Neural progenitor cell (in vitro differentiated cells): ENCODE results near the gene FIG4. TPM values are rescaled to one million over a fixed set of nuclear protein-coding genes. Genes with fewer than 3 reads are reported as not detected.

ENCODE experiments used
- DNase-seq: peaks from one replicate; pipeline ENCODE4 v3.0.0-alpha.2; 2016; ENCODE audit warnings: low spot score
- H2AFZ ChIP-seq: fragments of 200-600 bp; sonication (generic); replicated peaks from 2 replicates; pipeline ENCODE4 v1.6.1; 2016; ENCODE audit warnings: antibody characterized with exemption
- H3F3A ChIP-seq: fragments of 200-600 bp; sonication (generic); 2 replicates; pipeline ENCODE4 v1.6.1; 2016; ENCODE audit warnings: antibody characterized with exemption, low read depth
- H3K27ac ChIP-seq: fragments of 200-600 bp; sonication (generic); 2 replicates; pipeline ENCODE4 v1.5.1; 2016; ENCODE audit warnings: mild to moderate bottlenecking
- H3K27me3 ChIP-seq: fragments of 200-600 bp; sonication (generic); 2 replicates; pipeline ENCODE4 v1.6.1; 2016; ENCODE audit warnings: mild to moderate bottlenecking, moderate library complexity
- H3K36me3 ChIP-seq: fragments of 200-600 bp; sonication (generic); 2 replicates; pipeline ENCODE4 v1.5.1; 2016
- H3K4me1 ChIP-seq: fragments of 200-600 bp; sonication (generic); 2 replicates; pipeline ENCODE4 v1.6.1; 2016; ENCODE audit warnings: mixed run types
- H3K4me2 ChIP-seq: fragments of 200-600 bp; sonication (generic); 2 replicates; pipeline ENCODE4 v1.6.1; 2016
- H3K4me3 ChIP-seq: fragments of 200-600 bp; sonication (generic); 2 replicates; pipeline ENCODE4 v1.5.1; 2016
- H3K79me2 ChIP-seq: fragments of 200-600 bp; sonication (generic); 2 replicates; pipeline ENCODE4 v1.6.1; 2016; ENCODE audit warnings: low read depth
- H3K9ac ChIP-seq: fragments of 200-600 bp; sonication (generic); 2 replicates; pipeline ENCODE4 v1.6.1; 2016
- H3K9me3 ChIP-seq: fragments of 200-600 bp; sonication (generic); 2 replicates; pipeline ENCODE4 v1.5.1; 2016; ENCODE audit warnings: low read depth
- H4K20me1 ChIP-seq: fragments of 200-600 bp; sonication (generic); 2 replicates; pipeline ENCODE4 v1.6.1; 2016; ENCODE audit warnings: low read depth
- H3K27ac Mint-ChIP-seq: 3 replicates; pipeline ENCODE4 v1.8.0; 2021; ENCODE audit warnings: mixed read lengths
- H3K27me3 Mint-ChIP-seq: 2 replicates; pipeline ENCODE4 v1.8.0; 2022; ENCODE audit warnings: low read depth, mild to moderate bottlenecking, inconsistent platforms, moderate library complexity, mixed read lengths; ENCODE audit not compliant: insufficient read depth
- H3K36me3 Mint-ChIP-seq: 3 replicates; pipeline ENCODE4 v1.8.0; 2021; ENCODE audit warnings: mixed read lengths
- H3K4me1 Mint-ChIP-seq: 3 replicates; pipeline ENCODE4 v1.8.0; 2021; ENCODE audit warnings: mixed read lengths
- H3K4me3 Mint-ChIP-seq: 3 replicates; pipeline ENCODE4 v1.8.0; 2021; ENCODE audit warnings: mild to moderate bottlenecking, moderate library complexity, mixed read lengths
- H3K9me3 Mint-ChIP-seq: 3 replicates; pipeline ENCODE4 v1.8.0; 2020; ENCODE audit warnings: mixed read lengths
- CTCF ChIP-seq: fragments of 200-600 bp; sonication (generic); IDR thresholded peaks from 2 replicates; pipeline ENCODE4 v1.5.1; 2017; ENCODE audit warnings: antibody characterized with exemption, mild to moderate bottlenecking
- EZH2 ChIP-seq: fragments of 200-600 bp; sonication (generic); IDR thresholded peaks from 2 replicates; pipeline ENCODE4 v1.6.1; 2017; ENCODE audit warnings: antibody characterized with exemption, mild to moderate bottlenecking, moderate library complexity
- EZH2phosphoT487 ChIP-seq: fragments of 200-600 bp; sonication (generic); IDR thresholded peaks from 2 replicates; pipeline ENCODE4 v1.6.1; 2017; ENCODE audit warnings: antibody characterized with exemption
- total RNA-seq: library from RNA; depleted of rRNA; stranded (reverse); fragments of >200 nt; gene quantifications from 2 replicates; pipeline ENCODE4 v1.2.3, GENCODE V29; 2015; ENCODE audit warnings: low replicate concordance

Gene FIG4
- total RNA-seq, 1 donor from 2014 or later = 51.3 TPM

- no peak for TF ChIP-seq CTCF
- no peak for TF ChIP-seq EZH2phosphoT487
- H4K20me1 ChIP-seq = no peaks in the 10 kb centered on the region
- DNase-seq = no peak
- H3K36me3 ChIP-seq = no peaks in the 10 kb centered on the region
- H3K79me2 ChIP-seq = no peaks in the 10 kb centered on the region
- H3K4me1 ChIP-seq = no peaks in the 10 kb centered on the region
- Mint-ChIP-seq H3K4me3 (no peak overlapping the region), H3K27ac (no peak overlapping the region), H3K9me3 (no peaks in the 10 kb centered on the region), H3K4me1 (peaks cover 15% of the 10 kb centered on the region), H3K36me3 (peaks cover 2% of the 10 kb centered on the region), H3K27me3 (no peaks in the 10 kb centered on the region)
- no peak overlapping the region for H3K4me3 ChIP-seq
- H3F3A ChIP-seq = no peaks in the 10 kb centered on the region
- H3K27ac ChIP-seq = no peak overlapping the region
- no peak overlapping the region for H3K9ac ChIP-seq
- H2AFZ ChIP-seq = no peak overlapping the region
- no peak overlapping the region for H3K4me2 ChIP-seq
- H3K27me3 ChIP-seq = no peaks in the 10 kb centered on the region
- no peaks in the 10 kb centered on the region for H3K9me3 ChIP-seq
Measured at GRCh38 chr6:109793021-109793420, 101.9 kb downstream of the FIG4 start.

GRCh38 chr6:109793792-109794191, 102.7 kb downstream of the FIG4 start:
- Mint-ChIP-seq H3K4me3 (no peak overlapping the region), H3K27me3 (no peaks in the 10 kb centered on the region), H3K9me3 (no peaks in the 10 kb centered on the region), H3K36me3 (no peaks in the 10 kb centered on the region), H3K4me1 (peaks cover 21% of the 10 kb centered on the region), H3K27ac (no peak overlapping the region)
- H3K4me2 ChIP-seq = no peak overlapping the region
- H3K9me3 ChIP-seq = no peaks in the 10 kb centered on the region
- no peak overlapping the region for H3K27ac ChIP-seq
- H3K79me2 ChIP-seq = no peaks in the 10 kb centered on the region
- H3K9ac ChIP-seq = no peak overlapping the region
- DNase-seq = no peak
- no peaks in the 10 kb centered on the region for H4K20me1 ChIP-seq
- TF ChIP-seq CTCF (no peak), EZH2 (no peak), EZH2phosphoT487 (no peak)
- H2AFZ ChIP-seq = no peak overlapping the region
- no peaks in the 10 kb centered on the region for H3K4me1 ChIP-seq
- H3K27me3 ChIP-seq = no peaks in the 10 kb centered on the region
- no peaks in the 10 kb centered on the region for H3K36me3 ChIP-seq
- H3K4me3 ChIP-seq = no peak overlapping the region
- H3F3A ChIP-seq = no peaks in the 10 kb centered on the region

- H3F3A ChIP-seq = no peaks in the 10 kb centered on the region
- H3K27me3 ChIP-seq = no peaks in the 10 kb centered on the region
- H4K20me1 ChIP-seq = no peaks in the 10 kb centered on the region
- H3K4me3 Mint-ChIP-seq = no peak overlapping the region
- DNase-seq = no peak
- no peaks in the 10 kb centered on the region for H3K27me3 Mint-ChIP-seq
- no peak overlapping the region for H3K9ac ChIP-seq
- no peaks in the 10 kb centered on the region for H3K4me1 ChIP-seq
- no peak overlapping the region for H3K4me3 ChIP-seq
- no peaks in the 10 kb centered on the region for H3K9me3 ChIP-seq
- peaks cover 27% of the 10 kb centered on the region for H3K4me1 Mint-ChIP-seq
- H3K4me2 ChIP-seq = no peak overlapping the region
- H2AFZ ChIP-seq = no peak overlapping the region
- no peaks in the 10 kb centered on the region for H3K79me2 ChIP-seq
- no peaks in the 10 kb centered on the region for H3K9me3 Mint-ChIP-seq
- TF ChIP-seq CTCF (no peak), EZH2phosphoT487 (no peak), EZH2 (no peak)
- H3K27ac ChIP-seq = no peak overlapping the region
- peak overlapping the region; percentile 43 for H3K27ac Mint-ChIP-seq
- no peaks in the 10 kb centered on the region for H3K36me3 Mint-ChIP-seq
- no peaks in the 10 kb centered on the region for H3K36me3 ChIP-seq
Measured at GRCh38 chr6:109794201-109794923, 103.3 kb downstream of the FIG4 start.
